Calu3 (cell line): Measurements from ENCODE around the gene LENG1. TPM values are rescaled to one million over a fixed set of nuclear protein-coding genes. Genes with fewer than 3 reads are reported as not detected.

Experiments
- BruUV-seq: library from RNA; stranded (reverse); fragments of 400-500 nt; replicated peaks from 2 replicates; lab custom pipeline; 2021; lab: Mats Ljungman, UMichigan
- CTCF ChIA-PET: fragments of 300-600 bp; sonication (Branson Sonifier 250); formaldehyde crosslinking; loops from one replicate; lab custom pipeline; 2022; ENCODE audit warnings: antibody characterized with exemption; lab: Charles Lee
- DNase-seq: peaks from one replicate; pipeline ENCODE4 v3.0.0; 2022
- H3K27ac Mint-ChIP-seq: one replicate; pipeline ENCODE4 v1.8.0; 2022; ENCODE audit warnings: mixed read lengths; ENCODE audit not compliant: unreplicated experiment
- H3K27me3 Mint-ChIP-seq: one replicate; pipeline ENCODE4 v1.8.0; 2022; ENCODE audit warnings: mixed read lengths; ENCODE audit not compliant: unreplicated experiment
- H3K36me3 Mint-ChIP-seq: one replicate; pipeline ENCODE4 v1.8.0; 2022; ENCODE audit warnings: mild to moderate bottlenecking, moderate library complexity, mixed read lengths; ENCODE audit not compliant: insufficient read depth, unreplicated experiment
- H3K4me1 Mint-ChIP-seq: one replicate; pipeline ENCODE4 v1.8.0; 2022; ENCODE audit warnings: mild to moderate bottlenecking, low read depth, mixed read lengths; ENCODE audit not compliant: unreplicated experiment
- H3K4me3 Mint-ChIP-seq: one replicate; pipeline ENCODE4 v1.8.0; 2022; ENCODE audit warnings: mild to moderate bottlenecking, low read depth, moderate library complexity, mixed read lengths; ENCODE audit not compliant: unreplicated experiment
- H3K9me3 Mint-ChIP-seq: one replicate; pipeline ENCODE4 v1.8.0; 2022; ENCODE audit warnings: low read depth, mixed read lengths; ENCODE audit not compliant: unreplicated experiment
- CTCF ChIP-seq: fragments of 200-600 bp; IDR thresholded peaks from one replicate; pipeline ENCODE4 v1.8.0; 2022; ENCODE audit warnings: antibody characterized with exemption; ENCODE audit not compliant: unreplicated experiment
- intact Hi-C: fragments of 100-400 bp; cut with micrococcal nuclease; formaldehyde crosslinking; loops from one replicate; pipeline ENCODE4 v1.10.0; 2022; ENCODE audit not compliant: unreplicated experiment
- total RNA-seq: library from RNA; stranded (reverse); gene quantifications from 2 replicates; pipeline ENCODE4 v1.2.3, GENCODE V29; 2022

The LENG1 gene
- total RNA-seq, 1 experiment from 2014 or later = 10.7 TPM

GRCh38 chr19:54128441-54128725, 31.1 kb downstream of the LENG1 start:
- no peak for DNase-seq
- CTCF ChIA-PET = interaction anchor here (0.6 kb wide), 1 partner anchor 195 kb away, joined by 3 read pairs; no protein-coding TSS in a partner anchor
- H3K4me1 Mint-ChIP-seq = no peaks in the 10 kb centered on the region
- H3K4me3 Mint-ChIP-seq = no peak overlapping the region
- intact Hi-C loops = no loop called here
- H3K9me3 Mint-ChIP-seq = no peaks in the 10 kb centered on the region
- H3K27ac Mint-ChIP-seq = no peak overlapping the region
- TF ChIP-seq CTCF = no peak
- no peaks in the 10 kb centered on the region for H3K27me3 Mint-ChIP-seq
- H3K36me3 Mint-ChIP-seq = peaks cover 51% of the 10 kb centered on the region
- BruUV-seq = no TSS peak

GRCh38 chr19:54127688-54128440, 31.7 kb downstream of the LENG1 start:
- Mint-ChIP-seq H3K9me3 (no peaks in the 10 kb centered on the region), H3K27me3 (no peaks in the 10 kb centered on the region), H3K4me3 (no peak overlapping the region), H3K27ac (no peak overlapping the region), H3K36me3 (peaks cover 56% of the 10 kb centered on the region), H3K4me1 (no peaks in the 10 kb centered on the region)
- CTCF ChIA-PET = no interaction called here
- no peak for DNase-seq
- intact Hi-C loops = no loop called here
- TF ChIP-seq CTCF = no peak
- BruUV-seq = no TSS peak

- BruUV-seq = no TSS peak
- intact Hi-C loops = no loop called here
- no peak overlapping the region for H3K27ac Mint-ChIP-seq
- TF ChIP-seq CTCF = no peak
- H3K9me3 Mint-ChIP-seq = no peaks in the 10 kb centered on the region
- CTCF ChIA-PET = no interaction called here
- peaks cover 53% of the 10 kb centered on the region for H3K36me3 Mint-ChIP-seq
- no peak overlapping the region for H3K4me3 Mint-ChIP-seq
- H3K4me1 Mint-ChIP-seq = no peaks in the 10 kb centered on the region
- DNase-seq = no peak
- H3K27me3 Mint-ChIP-seq = no peaks in the 10 kb centered on the region
These were observed 33.8 kb downstream of the LENG1 start for GRCh38 chr19:54125713-54126112.

- CTCF ChIA-PET = interaction anchor here (0.6 kb wide), 1 partner anchor 94 kb away, joined by 3 read pairs; no protein-coding TSS in a partner anchor
- H3K4me3 Mint-ChIP-seq = no peak overlapping the region
- H3K27me3 Mint-ChIP-seq = no peaks in the 10 kb centered on the region
- H3K4me1 Mint-ChIP-seq = no peaks in the 10 kb centered on the region
- no peak overlapping the region for H3K27ac Mint-ChIP-seq
- no TSS peak for BruUV-seq
- DNase-seq = no peak
- intact Hi-C loops = no loop called here
- H3K36me3 Mint-ChIP-seq = peaks cover 61% of the 10 kb centered on the region
- no peak for TF ChIP-seq CTCF
- H3K9me3 Mint-ChIP-seq = no peaks in the 10 kb centered on the region
These were observed 35.1 kb downstream of the LENG1 start for GRCh38 chr19:54124393-54124792.
